Pancreas (tissue), 10 donors: ENCODE data around the gene TFPI2. TPM values are rescaled to one million over a fixed set of nuclear protein-coding genes. Genes with fewer than 3 reads are reported as not detected.
A peak's percentile ranks its signal among the peaks of the same experiment; 100 is the strongest.

Source experiments
- ATAC-seq, 4 donors: fragments of 200-7000 bp; cut with Tn5 transposase; one replicate each; pipeline versions ENCODE4 v1.8.0 to v1.9.1; 2020; ENCODE audit warnings: mild to moderate bottlenecking in 4 of 4, moderate library complexity in 4 of 4
- DNase-seq, 6 donors: peaks; one replicate each; pipeline ENCODE4 v3.0.0-alpha.2; 2020
- FAIRE-seq: peaks from 2 replicates; lab custom pipeline; 2012; peaks lifted over from hg19 to GRCh38; lab: Jason Lieb, UNC
- H3K27ac ChIP-seq, 4 donors: fragments of 200-600 bp; sonication (generic); 1 replicate in 3 of 4; 2 replicates in 1 of 4; pipeline versions ENCODE4 v1.5.0 to v1.8.0; 2020
- H3K27me3 ChIP-seq, 4 donors: fragments of 200-600 bp; one replicate each; pipeline ENCODE4 v1.8.0; 2021
- H3K36me3 ChIP-seq, 3 donors: fragments of 200-600 bp; sonication (generic) in 1 of 3; one replicate each; pipeline versions ENCODE4 v1.5.0 to v1.8.0; 2020 to 2021
- H3K4me1 ChIP-seq, 3 donors: fragments of 200-600 bp; one replicate each; pipeline ENCODE4 v1.8.0; 2021
- H3K4me3 ChIP-seq, 4 donors: fragments of 200-600 bp; sonication (generic) in 2 of 4; one replicate each; pipeline versions ENCODE4 v1.5.0 to v1.8.0; 2020 to 2021
- H3K9me3 ChIP-seq, 4 donors: fragments of 200-600 bp; one replicate each; pipeline ENCODE4 v1.8.0; 2021
- CTCF ChIP-seq, 4 donors: fragments of 200-600 bp; sonication (generic) in 3 of 4; IDR thresholded peaks; one replicate each; pipeline versions ENCODE4 v1.5.0 to v1.8.0; 2021; ENCODE audit warnings: antibody characterized with exemption in 4 of 4
- WGBS, 2 donors: extraction: QIAGEN DNeasy Blood & Tissue Kit; methylation state at CpG; one replicate each; pipeline ENCODE4 v1.1.7; 2013; 5-methylcytosine and 5-hydroxymethylcytosine counted together
- intact Hi-C, 3 donors: fragments of 100-400 bp; cut with DNase I; formaldehyde crosslinking; loops; one replicate each; pipeline versions ENCODE4 v1.11.1 to v1.14.2; 2022
- polyA plus RNA-seq, 2 donors: library from polyadenylated mRNA; stranded (reverse); fragments of 200-250 nt; gene quantifications; one replicate each; pipeline ENCODE4 v1.2.3, GENCODE V29; 2013
- total RNA-seq, 6 donors: library from RNA; stranded (reverse); fragmentation: NEBNext Ultra II Directional in 4 of 6; extraction: Animal tissue kit (Norgen Biotek cat#: 25700) in 4 of 6; gene quantifications; one replicate each; pipeline versions ENCODE4 v1.2.1 to v1.2.4, GENCODE V29; 2021 to 2023
- donor health status: healthy with polysubstance abuse.
- donor health status: DM: no; HTN: no; CAD: no; lungs with moderate emphysema.
- donor health status: DM: no; HTN: no; CAD: no.
- donor health status: control.
- donor health status: control.
- donor health status: Bipolar disorder and iron deficiency.
- donor health status: DM: yes; HTN: yes; CAD: no.
- donor health status: DM: no; HTN: no; CAD: no.
- donor health status: DM: no; HTN: no; CAD: no.
- donor health status: DM: yes; HTN: yes; CAD: no.

Gene TFPI2
- total RNA-seq (10 to 100 TPM; 11.8 to 49.2 (median 16.6) TPM), polyA plus RNA-seq (10 to 100 TPM; 24.5 to 37.9 TPM)

- H3K9me3 ChIP-seq = no peaks in the 10 kb centered on the region
- H3K27ac ChIP-seq = peak within 1 kb of the TSS; percentile 18 to 79 (median 70)
- peak within 1 kb of the TSS; percentile 8 to 54 (median 38) for H3K4me3 ChIP-seq
- H3K4me1 ChIP-seq = peaks cover 0 to 6% (median 2%) of the 10 kb centered on the region in 3 donors
- no peak for TF ChIP-seq CTCF (IDR thresholded peaks at IDR 0.05)
- no peaks in the 10 kb centered on the region for H3K36me3 ChIP-seq
- 1 to 2% methylated on average over 48 to 49 of the region's 49 CpGs for WGBS, 2 donors
- FAIRE-seq (no peak), DNase-seq (peak; percentile 42 to 75 (median 60)), ATAC-seq (peak; percentile 78 to 87 (median 84))
- H3K27me3 ChIP-seq = no peaks in the 10 kb centered on the region
- intact Hi-C loops = no loop called here
Observed at GRCh38 chr7:93890464-93891068, at the start of gene TFPI2. TFPI2 (minus strand) TSS chr7:93890753; CDS start chr7:93890678, 75 bp downstream.

GRCh38 chr7:93938293-93938692, 47.7 kb upstream of the TFPI2 start:
- Histone ChIP-seq H3K4me1 (peaks cover 0 to 4% (median 0%) of the 10 kb centered on the region in 3 donors), H3K27ac (no peak overlapping the region), H3K36me3 (no peaks in the 10 kb centered on the region), H3K9me3 (no peaks in the 10 kb centered on the region), H3K4me3 (no peak overlapping the region), H3K27me3 (no peaks in the 10 kb centered on the region)
- no peak for ATAC-seq
- FAIRE-seq = no peak
- intact Hi-C loops = no loop called here
- TF ChIP-seq CTCF (IDR thresholded peaks at IDR 0.05) = no peak
- DNase-seq = no peak

- no peak for TF ChIP-seq CTCF (IDR thresholded peaks at IDR 0.05)
- H3K9me3 ChIP-seq = no peaks in the 10 kb centered on the region
- H3K4me3 ChIP-seq = no peak overlapping the region
- peaks cover 0 to 4% (median 0%) of the 10 kb centered on the region in 3 donors for H3K4me1 ChIP-seq
- H3K27ac ChIP-seq = no peak overlapping the region
- DNase-seq = no peak
- WGBS, 2 donors = 86 to 100% methylated on average over 1 of the region's 1 CpG
- intact Hi-C loops = no loop called here
- no peak for ATAC-seq
- H3K27me3 ChIP-seq = no peaks in the 10 kb centered on the region
- no peaks in the 10 kb centered on the region for H3K36me3 ChIP-seq
- FAIRE-seq = no peak
Observed at GRCh38 chr7:93937818-93938217, 47.3 kb upstream of the TFPI2 start.

- intact Hi-C loops = no loop called here
- TF ChIP-seq CTCF (IDR thresholded peaks at IDR 0.05) = no peak
- DNase-seq = no peak
- FAIRE-seq = no peak
- Histone ChIP-seq H3K27me3 (no peaks in the 10 kb centered on the region), H3K27ac (no peak overlapping the region), H3K4me1 (peaks cover 0 to 4% (median 0%) of the 10 kb centered on the region in 3 donors), H3K9me3 (no peaks in the 10 kb centered on the region), H3K4me3 (no peak overlapping the region), H3K36me3 (no peaks in the 10 kb centered on the region)
- ATAC-seq = no peak
- WGBS, 2 donors = 73 to 79% methylated on average over 2 of the region's 2 CpGs
Observed at GRCh38 chr7:93935102-93935501, 44.5 kb upstream of the TFPI2 start.

- intact Hi-C loops = no loop called here
- FAIRE-seq = no peak
Observed at GRCh38 chr7:93933156-93933555, 42.6 kb upstream of the TFPI2 start.

More at GRCh38 chr7:93933156-93933555, 42.6 kb upstream of the TFPI2 start:
- no peak for TF ChIP-seq CTCF (IDR thresholded peaks at IDR 0.05)
- Histone ChIP-seq H3K4me3 (no peak overlapping the region), H3K27ac (no peak overlapping the region), H3K27me3 (no peaks in the 10 kb centered on the region), H3K36me3 (no peaks in the 10 kb centered on the region), H3K4me1 (peaks cover 0 to 4% (median 0%) of the 10 kb centered on the region in 3 donors), H3K9me3 (no peaks in the 10 kb centered on the region)
- no peak for DNase-seq
- 66 to 68% methylated on average over 3 of the region's 3 CpGs for WGBS, 2 donors
- peak in 1 of 4 donors; percentile 51 for ATAC-seq
